HG03064 (cell line): Measurements from ENCODE around the gene SMG9.

Experiments used
- ATAC-seq: cut with Tn5 transposase; IDR thresholded peaks from one replicate; pipeline ENCODE4 v1.9.1; 2021; ENCODE audit warnings: low read depth; ENCODE audit not compliant: unreplicated experiment

The SMG9 gene

GRCh38 chr19:43726736-43727592, 27.8 kb downstream of the SMG9 start:
- ATAC-seq: no peak

- no peak for ATAC-seq
Measured at GRCh38 chr19:43725468-43725867, 29.3 kb downstream of the SMG9 start.

- no peak for ATAC-seq
Measured at GRCh38 chr19:43724896-43725295, 29.9 kb downstream of the SMG9 start.

GRCh38 chr19:43723588-43723987, 31.2 kb downstream of the SMG9 start:
- ATAC-seq: no peak

- no peak for ATAC-seq
Measured at GRCh38 chr19:43721469-43722048, 33.2 kb downstream of the SMG9 start.

GRCh38 chr19:43720936-43721335, 33.8 kb downstream of the SMG9 start:
- no peak for ATAC-seq

- no peak for ATAC-seq
Measured at GRCh38 chr19:43719918-43720317, 34.8 kb downstream of the SMG9 start.

- no peak for ATAC-seq
Measured at GRCh38 chr19:43719378-43719868, 35.3 kb downstream of the SMG9 start.

- ATAC-seq: no peak
Measured at GRCh38 chr19:43718627-43719377, 36.0 kb downstream of the SMG9 start.

- no peak for ATAC-seq
Measured at GRCh38 chr19:43715776-43716175, 39.0 kb downstream of the SMG9 start, which contains the start of gene IRGC. IRGC (plus strand) TSS chr19:43716076; CDS start chr19:43718559, 2,483 bp downstream.

GRCh38 chr19:43713208-43713607, 41.6 kb downstream of the SMG9 start:
- ATAC-seq: no peak

GRCh38 chr19:43711751-43712355, 42.9 kb downstream of the SMG9 start:
- no peak for ATAC-seq

GRCh38 chr19:43708716-43709115, 46.0 kb downstream of the SMG9 start:
- ATAC-seq: no peak

- ATAC-seq: no peak
Measured at GRCh38 chr19:43707158-43707712, 47.5 kb downstream of the SMG9 start.

GRCh38 chr19:43705729-43706128, 49.0 kb downstream of the SMG9 start:
- no peak for ATAC-seq

- ATAC-seq: no peak
Measured at GRCh38 chr19:43704002-43704705, 50.6 kb downstream of the SMG9 start.

- no peak for ATAC-seq
Measured at GRCh38 chr19:43700395-43701000, 54.3 kb downstream of the SMG9 start.

- ATAC-seq: no peak
Measured at GRCh38 chr19:43699506-43700394, 55.0 kb downstream of the SMG9 start.
